Measurements from ENCODE around the gene CEP104.
A peak's percentile ranks its signal among the peaks of the same experiment; 100 is the strongest.
"Not testable (repeated sequence)": the region's sequence is repeated elsewhere in the genome, so short reads cannot be mapped to it uniquely, and the experiment has no call there.

CEP104 gene

GRCh38 chr1:3821447-3821846 is 35.6 kb downstream of the CEP104 start:
- DNase-seq: no peak

GRCh38 chr1:3821004-3821403 is 36.0 kb downstream of the CEP104 start:
- DNase-seq: no peak

- DNase-seq: no peak
These were observed 36.7 kb downstream of the CEP104 start for GRCh38 chr1:3820316-3820715.

GRCh38 chr1:3819771-3820200 is 37.2 kb downstream of the CEP104 start:
- DNase-seq: no peak

- DNase-seq: no peak
These were observed 39.0 kb downstream of the CEP104 start for GRCh38 chr1:3817821-3818597.

GRCh38 chr1:3817138-3817740 is 39.8 kb downstream of the CEP104 start:
- no peak for DNase-seq

- no peak for DNase-seq
These were observed 40.5 kb downstream of the CEP104 start for GRCh38 chr1:3816331-3817137.

- no peak for DNase-seq
These were observed 42.0 kb downstream of the CEP104 start for GRCh38 chr1:3814771-3815561.

- no peak for DNase-seq
These were observed 42.9 kb downstream of the CEP104 start for GRCh38 chr1:3814065-3814464.

- no peak for DNase-seq
These were observed 45.5 kb downstream of the CEP104 start for GRCh38 chr1:3811595-3811911.

- not testable (repeated sequence) for DNase-seq
These were observed 46.8 kb downstream of the CEP104 start for GRCh38 chr1:3810149-3810761.

GRCh38 chr1:3809680-3810079 is 47.3 kb downstream of the CEP104 start:
- DNase-seq: no peak

- no peak for DNase-seq
These were observed 49.2 kb downstream of the CEP104 start for GRCh38 chr1:3807769-3808168.

GRCh38 chr1:3805038-3805437 is 52.0 kb downstream of the CEP104 start:
- no peak for DNase-seq

- DNase-seq: not testable (repeated sequence)
These were observed 52.4 kb downstream of the CEP104 start for GRCh38 chr1:3804627-3804944.

- no peak for DNase-seq
These were observed 52.9 kb downstream of the CEP104 start for GRCh38 chr1:3803905-3804626.

- DNase-seq: not testable (repeated sequence)
These were observed 56.2 kb downstream of the CEP104 start for GRCh38 chr1:3800795-3801194.

- no peak for DNase-seq
These were observed 56.9 kb downstream of the CEP104 start for GRCh38 chr1:3799976-3800685.

- peak; percentile 27 for DNase-seq
These were observed 60.6 kb downstream of the CEP104 start, which contains the start of gene LRRC47 for GRCh38 chr1:3796215-3797061. Gene LRRC47 (minus strand): TSS chr1:3796498. CDS start chr1:3796476, 22 bp downstream.
